GM23248 (cell line): ENCODE measurements around the gene DNAJC24.

ENCODE experiments used
- EZH2 ChIP-seq: fragments of 200-600 bp; sonication (generic); IDR thresholded peaks from 2 replicates; pipeline ENCODE4 v1.6.1; 2018; ENCODE audit warnings: antibody characterized with exemption, mild to moderate bottlenecking; ENCODE audit not compliant: insufficient read depth, poor library complexity, severe bottlenecking
- EZH2phosphoT487 ChIP-seq: fragments of 200-600 bp; sonication (generic); IDR thresholded peaks from 2 replicates; pipeline ENCODE4 v1.6.1; 2018; ENCODE audit warnings: antibody characterized with exemption, moderate library complexity, mild to moderate bottlenecking, low read depth; ENCODE audit not compliant: insufficient read depth

GRCh38 chr11:31443802-31444201 lies 74.1 kb downstream of the DNAJC24 start:
- TF ChIP-seq EZH2 (no peak), EZH2phosphoT487 (no peak)
